GM21360 (cell line): ENCODE data around the gene DYSF.

ENCODE experiments used
- ATAC-seq: cut with Tn5 transposase; IDR thresholded peaks from one replicate; pipeline ENCODE4 v1.9.1; 2021; ENCODE audit warnings: mild to moderate bottlenecking, moderate library complexity; ENCODE audit not compliant: unreplicated experiment

Gene DYSF

DNA sequence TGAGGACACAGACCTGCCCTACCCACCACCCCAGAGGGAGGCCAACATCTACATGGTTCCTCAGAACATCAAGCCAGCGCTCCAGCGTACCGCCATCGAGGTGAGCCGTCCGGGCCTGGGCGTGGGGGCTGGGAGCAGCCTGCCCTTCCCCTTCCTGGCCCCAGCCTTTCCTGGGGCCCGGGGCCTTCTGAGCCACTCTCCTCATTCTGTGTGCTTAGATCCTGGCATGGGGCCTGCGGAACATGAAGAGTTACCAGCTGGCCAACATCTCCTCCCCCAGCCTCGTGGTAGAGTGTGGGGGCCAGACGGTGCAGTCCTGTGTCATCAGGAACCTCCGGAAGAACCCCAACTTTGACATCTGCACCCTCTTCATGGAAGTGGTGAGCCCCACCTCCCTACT, 157.9 kb downstream of the DYSF start:
- no peak for ATAC-seq

- ATAC-seq: no peak
These were observed 158.6 kb downstream of the DYSF start for GRCh38 chr2:71611781-71612527.

DNA sequence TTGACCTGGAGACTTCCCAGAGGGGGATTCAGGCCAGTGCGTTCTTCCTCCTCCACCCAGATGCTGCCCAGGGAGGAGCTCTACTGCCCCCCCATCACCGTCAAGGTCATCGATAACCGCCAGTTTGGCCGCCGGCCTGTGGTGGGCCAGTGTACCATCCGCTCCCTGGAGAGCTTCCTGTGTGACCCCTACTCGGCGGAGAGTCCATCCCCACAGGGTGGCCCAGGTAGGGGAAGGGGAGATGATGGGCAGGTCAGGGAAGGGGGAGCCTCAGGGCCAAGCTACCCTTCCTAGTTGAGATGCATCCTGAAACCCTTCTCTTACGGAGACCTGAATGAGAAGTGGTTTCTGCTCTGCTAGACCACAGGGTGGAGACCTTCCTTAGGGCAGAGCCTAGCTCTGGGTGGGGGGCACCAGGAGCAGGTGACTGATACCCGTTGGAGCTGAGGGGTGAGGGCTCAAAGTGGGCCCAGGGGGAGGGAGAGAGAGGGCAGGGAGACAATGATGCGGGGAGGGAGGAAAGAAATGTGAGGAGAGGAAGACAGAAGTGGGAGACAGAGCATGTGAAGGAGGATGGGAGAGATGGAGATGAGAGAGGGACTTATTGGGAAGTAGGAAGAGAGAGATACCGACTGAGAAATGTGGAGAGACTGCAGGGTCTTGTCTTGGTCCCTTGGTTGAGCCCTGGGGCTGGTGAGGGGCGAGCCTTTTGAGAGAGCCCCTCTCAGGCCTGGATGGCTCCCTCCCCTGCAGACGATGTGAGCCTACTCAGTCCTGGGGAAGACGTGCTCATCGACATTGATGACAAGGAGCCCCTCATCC, 159.4 kb downstream of the DYSF start:
- ATAC-seq: no peak

DNA sequence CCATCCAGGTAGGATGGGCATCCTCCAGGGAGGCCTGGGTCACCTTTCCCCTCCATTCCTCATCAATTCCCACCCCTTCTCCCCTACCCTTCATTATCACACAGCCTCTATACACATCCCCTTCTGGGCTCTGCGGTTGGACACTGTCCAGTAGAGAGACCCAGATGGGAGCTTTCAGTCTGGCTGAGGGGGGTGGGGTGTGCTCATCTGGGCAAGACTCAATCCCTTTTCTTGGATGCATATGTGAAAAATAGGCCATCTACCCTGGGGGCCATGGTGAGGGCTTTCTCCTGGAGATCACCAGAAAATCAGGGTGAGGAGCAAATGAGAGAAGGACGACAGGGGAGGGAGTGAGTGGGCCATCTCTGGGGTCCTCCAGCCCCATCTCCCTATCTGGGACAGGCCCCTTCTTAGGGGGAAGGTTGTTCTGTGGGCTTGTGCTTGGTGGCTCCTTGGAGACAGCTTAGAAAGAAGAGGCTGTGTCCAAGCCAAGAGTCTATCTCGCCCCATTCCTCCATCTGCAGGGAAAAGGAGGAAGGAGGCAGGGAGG, 160.1 kb downstream of the DYSF start:
- ATAC-seq: no peak

DNA sequence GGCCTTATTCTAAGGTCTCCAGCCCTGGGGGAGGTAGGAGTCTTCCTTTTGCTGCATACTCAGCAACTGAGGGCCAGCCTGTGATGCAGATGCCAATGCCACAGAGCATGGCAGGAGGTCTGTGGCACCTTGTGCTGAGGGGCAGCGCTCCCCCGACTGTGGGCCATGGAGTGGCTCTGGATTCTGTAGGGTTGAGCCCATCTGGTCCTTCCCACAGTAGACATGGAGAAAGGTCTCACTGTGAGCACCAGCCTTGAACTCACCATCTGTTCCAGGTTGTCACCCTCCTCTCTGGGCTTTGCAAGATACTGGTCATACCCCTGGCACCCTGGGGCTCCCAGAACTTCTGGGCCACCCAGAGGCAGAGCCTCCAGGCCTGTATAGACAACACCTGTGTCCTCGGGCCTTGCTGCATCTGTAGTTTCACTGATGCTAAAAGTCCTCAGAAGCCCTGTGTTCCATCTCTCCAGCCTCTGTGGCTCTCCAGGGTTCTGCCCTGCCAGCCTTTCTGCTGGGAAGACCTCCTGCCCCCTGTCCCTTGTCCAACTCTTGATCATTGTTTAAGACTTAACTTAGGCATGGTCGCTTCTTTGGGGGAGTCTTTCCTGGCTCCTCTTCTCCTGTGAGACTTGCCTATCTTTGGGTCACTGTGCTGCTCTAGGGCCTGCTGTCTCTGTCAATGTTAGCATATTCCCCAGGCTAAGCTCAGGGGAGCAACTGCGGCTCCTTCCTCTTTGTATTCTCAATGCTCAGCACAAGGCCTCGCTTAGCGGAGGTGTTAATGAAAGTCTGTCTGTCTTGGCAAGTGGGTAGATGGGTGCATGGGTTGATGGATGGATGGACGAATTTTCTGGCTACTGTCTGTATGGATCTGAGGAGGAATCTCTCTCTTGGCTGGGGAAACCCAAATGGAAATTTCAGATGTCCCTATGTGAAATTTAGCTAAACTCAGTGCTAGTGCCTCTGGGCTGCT, 160.9 kb downstream of the DYSF start:
- no peak for ATAC-seq

DNA sequence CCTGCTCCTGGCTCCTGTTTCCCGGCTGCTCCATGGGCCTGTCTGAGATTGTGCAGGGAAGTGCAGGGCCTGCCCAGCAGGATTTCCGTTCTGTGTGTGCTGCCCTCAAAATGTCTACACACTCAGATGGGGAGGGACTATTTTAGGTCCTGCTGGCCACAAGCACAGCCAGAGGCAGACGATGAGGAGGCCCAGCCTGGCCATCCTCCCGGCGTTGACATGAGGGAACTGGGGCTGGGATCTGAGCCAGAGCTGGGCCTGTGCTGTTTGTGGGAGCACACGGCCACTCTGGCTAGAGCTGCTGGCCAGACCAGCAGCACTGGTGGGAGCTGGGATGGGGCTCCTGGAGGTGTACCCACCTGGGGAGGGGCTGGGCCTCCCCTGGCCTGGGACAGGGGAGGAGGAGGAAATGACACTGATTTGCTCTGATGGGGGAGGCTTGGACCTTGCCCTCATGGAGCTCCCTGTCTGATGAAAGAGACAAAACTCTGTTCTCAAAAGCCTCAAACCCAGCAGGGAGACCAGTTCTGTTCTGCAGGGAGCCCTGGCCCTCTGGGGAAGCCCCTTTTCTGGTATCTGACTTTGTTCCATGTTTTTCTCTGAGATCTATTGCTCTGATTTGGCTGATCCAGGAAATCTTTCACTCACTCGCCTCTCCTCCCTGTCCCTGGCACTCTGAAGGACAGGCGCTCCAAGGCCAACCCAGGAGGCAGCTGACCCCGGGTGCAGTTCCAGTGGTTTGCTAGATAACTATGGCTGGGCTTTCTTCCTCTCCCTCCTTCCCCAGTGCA, 161.8 kb downstream of the DYSF start:
- ATAC-seq: no peak

- ATAC-seq: no peak
These were observed 162.7 kb downstream of the DYSF start for GRCh38 chr2:71615767-71616730.

- no peak for ATAC-seq
These were observed 163.9 kb downstream of the DYSF start for GRCh38 chr2:71617266-71617665.

- ATAC-seq: no peak
These were observed 165.2 kb downstream of the DYSF start for GRCh38 chr2:71618327-71619113.

- no peak for ATAC-seq
These were observed 165.9 kb downstream of the DYSF start for GRCh38 chr2:71619230-71619741.

GRCh38 chr2:71620116-71620515, 166.8 kb downstream of the DYSF start:
- no peak for ATAC-seq

DNA sequence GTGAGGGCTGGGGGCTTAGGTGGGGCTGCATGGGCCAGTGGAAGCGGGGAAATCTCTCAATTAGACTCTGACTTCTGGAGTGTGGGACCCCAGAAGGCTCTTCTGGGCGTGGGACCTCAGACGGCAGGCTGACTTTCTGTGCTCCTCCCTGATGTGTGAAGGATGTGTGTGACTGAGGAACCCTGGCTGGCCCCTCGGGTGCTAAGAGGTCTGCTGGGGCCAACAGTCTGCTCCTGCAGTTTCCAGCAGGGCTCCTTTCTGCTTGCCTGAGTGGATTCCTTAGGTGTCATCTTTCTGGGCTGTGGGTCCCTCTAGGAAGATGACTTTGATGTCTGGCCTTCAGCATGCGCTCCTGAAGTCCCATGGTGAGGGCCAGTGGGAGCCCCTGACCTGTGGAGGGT, 167.5 kb downstream of the DYSF start:
- ATAC-seq: no peak

DNA sequence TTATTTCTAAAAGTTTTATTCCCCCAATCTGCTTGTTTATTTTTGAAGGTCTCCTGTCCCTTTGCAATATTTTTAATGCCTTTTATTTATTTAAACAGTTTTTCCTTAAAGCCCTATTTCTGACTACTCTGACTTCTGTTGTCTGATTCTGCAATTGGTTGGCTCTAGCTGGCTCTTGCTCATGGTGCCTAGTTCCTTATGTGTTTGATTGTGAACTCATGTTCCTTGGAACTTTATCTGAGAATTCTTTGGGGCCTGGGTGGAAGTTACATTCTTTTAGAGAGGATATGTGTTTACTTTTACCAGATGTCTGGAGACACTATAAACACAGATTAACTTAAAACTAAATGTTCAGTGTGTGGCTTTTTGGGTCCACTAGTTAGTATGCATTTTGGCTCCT, 175.9 kb downstream of the DYSF start:
- ATAC-seq: no peak

GRCh38 chr2:71629771-71630453, 176.6 kb downstream of the DYSF start:
- no peak for ATAC-seq

- ATAC-seq: no peak
These were observed 177.3 kb downstream of the DYSF start for GRCh38 chr2:71630454-71631328.

DNA sequence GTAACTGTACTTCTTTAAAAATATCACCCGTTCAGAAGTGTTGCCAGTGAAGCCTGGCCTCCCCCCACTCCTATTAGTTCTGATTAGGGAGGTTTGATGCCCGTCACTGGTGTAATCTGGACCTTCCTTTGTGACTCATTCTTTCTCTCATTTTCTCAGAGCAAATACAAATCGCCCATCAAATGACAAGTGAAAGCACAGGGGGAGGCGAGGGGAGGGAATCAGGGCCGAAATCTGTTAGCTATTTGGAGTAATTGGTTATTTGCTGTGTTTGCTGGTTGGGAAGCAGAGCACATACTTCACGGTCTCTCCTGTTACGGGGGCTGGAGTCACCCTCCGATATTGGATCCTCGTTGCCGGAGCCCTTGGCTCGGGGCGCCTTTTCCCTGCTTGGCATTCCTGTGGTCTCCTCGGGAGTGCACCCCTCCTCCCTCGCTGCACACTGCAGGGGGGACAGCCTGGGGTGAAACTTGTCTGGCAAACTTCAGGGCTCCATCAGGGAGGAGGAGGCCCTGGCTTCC, 178.1 kb downstream of the DYSF start:
- no peak for ATAC-seq
